OCI-LY7 (cell line): Measurements from ENCODE around the gene CALN1.

Experiments used
- CTCF ChIP-seq: fragments of 200-600 bp; sonication (generic); conservative IDR thresholded peaks from 2 replicates; pipeline ENCODE4 v1.5.1; 2014; ENCODE audit warnings: mild to moderate bottlenecking, antibody characterized with exemption, low read length, moderate library complexity, mixed read lengths
- EZH2phosphoT487 ChIP-seq: fragments of 200-600 bp; sonication (generic); IDR thresholded peaks from 2 replicates; pipeline ENCODE4 v1.6.1; 2018; ENCODE audit warnings: low read depth, borderline replicate concordance, mild to moderate bottlenecking, mixed run types, antibody characterized with exemption, low read length, moderate library complexity, mixed read lengths

GRCh38 chr7:71753236-71753635 lies 658.9 kb downstream of the CALN1 start:
- TF ChIP-seq CTCF (no peak), EZH2phosphoT487 (no peak)
